T-helper 2 cell treated with Interferon-gamma antibody and Interleukin-4, amounts not matched to agents 5 μg/mL and 100 μg/mL, for 36 hours (primary cell): ENCODE measurements around the gene CCDC51.

Source experiments
- DNase-seq: peaks from one replicate; pipeline ENCODE4 v3.0.0; 2021; ENCODE audit warnings: low spot score
- H3K27ac Mint-ChIP-seq: one replicate; pipeline ENCODE4 v1.8.0; 2021; ENCODE audit warnings: mild to moderate bottlenecking, mixed read lengths
- H3K27me3 Mint-ChIP-seq: one replicate; pipeline ENCODE4 v1.8.0; 2021; ENCODE audit warnings: low read depth, mixed read lengths
- H3K36me3 Mint-ChIP-seq: one replicate; pipeline ENCODE4 v1.8.0; 2021; ENCODE audit warnings: low read depth, mixed read lengths
- H3K4me1 Mint-ChIP-seq: one replicate; pipeline ENCODE4 v1.8.0; 2021; ENCODE audit warnings: low read depth, mixed read lengths
- H3K4me3 Mint-ChIP-seq: one replicate; pipeline ENCODE4 v1.8.0; 2022; ENCODE audit warnings: mild to moderate bottlenecking, moderate library complexity, mixed read lengths
- H3K9me3 Mint-ChIP-seq: one replicate; pipeline ENCODE4 v1.8.0; 2021; ENCODE audit warnings: mixed read lengths

Gene CCDC51

GRCh38 chr3:48414376-48415250 lies 25.3 kb downstream of the CCDC51 start:
- Mint-ChIP-seq H3K27me3 (no peaks in the 10 kb centered on the region), H3K4me3 (no peak overlapping the region), H3K4me1 (no peaks in the 10 kb centered on the region), H3K9me3 (no peaks in the 10 kb centered on the region), H3K36me3 (no peaks in the 10 kb centered on the region), H3K27ac (no peak overlapping the region)
- DNase-seq = no peak

- Mint-ChIP-seq H3K36me3 (no peaks in the 10 kb centered on the region), H3K9me3 (no peaks in the 10 kb centered on the region), H3K27me3 (no peaks in the 10 kb centered on the region), H3K4me3 (no peak overlapping the region), H3K4me1 (no peaks in the 10 kb centered on the region), H3K27ac (no peak overlapping the region)
- no peak for DNase-seq
Measured at GRCh38 chr3:48413611-48414010, 26.3 kb downstream of the CCDC51 start.

- no peak overlapping the region for H3K4me3 Mint-ChIP-seq
- H3K36me3 Mint-ChIP-seq = no peaks in the 10 kb centered on the region
- H3K27me3 Mint-ChIP-seq = no peaks in the 10 kb centered on the region
- no peaks in the 10 kb centered on the region for H3K4me1 Mint-ChIP-seq
- H3K9me3 Mint-ChIP-seq = no peaks in the 10 kb centered on the region
- DNase-seq = no peak
- no peak overlapping the region for H3K27ac Mint-ChIP-seq
Measured at GRCh38 chr3:48413086-48413485, 26.8 kb downstream of the CCDC51 start.

- H3K27me3 Mint-ChIP-seq = no peaks in the 10 kb centered on the region
- no peaks in the 10 kb centered on the region for H3K4me1 Mint-ChIP-seq
- no peaks in the 10 kb centered on the region for H3K36me3 Mint-ChIP-seq
- H3K4me3 Mint-ChIP-seq = no peak overlapping the region
- H3K9me3 Mint-ChIP-seq = no peaks in the 10 kb centered on the region
- no peak for DNase-seq
- no peak overlapping the region for H3K27ac Mint-ChIP-seq
Measured at GRCh38 chr3:48412375-48413001, 27.4 kb downstream of the CCDC51 start.

GRCh38 chr3:48411606-48412374 lies 28.1 kb downstream of the CCDC51 start:
- H3K36me3 Mint-ChIP-seq = no peaks in the 10 kb centered on the region

GRCh38 chr3:48411041-48411588 lies 28.8 kb downstream of the CCDC51 start:
- Mint-ChIP-seq H3K9me3 (no peaks in the 10 kb centered on the region), H3K27ac (no peak overlapping the region), H3K27me3 (no peaks in the 10 kb centered on the region), H3K4me1 (no peaks in the 10 kb centered on the region), H3K4me3 (no peak overlapping the region), H3K36me3 (no peaks in the 10 kb centered on the region)
- DNase-seq = no peak

More at GRCh38 chr3:48411606-48412374, 28.1 kb downstream of the CCDC51 start:
- Mint-ChIP-seq H3K27ac (no peak overlapping the region), H3K4me3 (no peak overlapping the region), H3K4me1 (no peaks in the 10 kb centered on the region), H3K9me3 (no peaks in the 10 kb centered on the region), H3K27me3 (no peaks in the 10 kb centered on the region)
- DNase-seq = no peak

GRCh38 chr3:48410205-48411040 lies 29.5 kb downstream of the CCDC51 start:
- Mint-ChIP-seq H3K4me3 (no peak overlapping the region), H3K36me3 (no peaks in the 10 kb centered on the region), H3K27me3 (no peaks in the 10 kb centered on the region), H3K9me3 (no peaks in the 10 kb centered on the region), H3K27ac (no peak overlapping the region), H3K4me1 (no peaks in the 10 kb centered on the region)
- no peak for DNase-seq

GRCh38 chr3:48409291-48410201 lies 30.4 kb downstream of the CCDC51 start:
- Mint-ChIP-seq H3K27ac (no peak overlapping the region), H3K9me3 (no peaks in the 10 kb centered on the region), H3K4me1 (no peaks in the 10 kb centered on the region), H3K4me3 (no peak overlapping the region), H3K36me3 (no peaks in the 10 kb centered on the region), H3K27me3 (no peaks in the 10 kb centered on the region)
- no peak for DNase-seq

- no peaks in the 10 kb centered on the region for H3K36me3 Mint-ChIP-seq
- no peaks in the 10 kb centered on the region for H3K4me1 Mint-ChIP-seq
- H3K27ac Mint-ChIP-seq = no peak overlapping the region
- H3K4me3 Mint-ChIP-seq = no peak overlapping the region
- DNase-seq = no peak
- no peaks in the 10 kb centered on the region for H3K9me3 Mint-ChIP-seq
- H3K27me3 Mint-ChIP-seq = no peaks in the 10 kb centered on the region
Measured at GRCh38 chr3:48408823-48409281, 31.1 kb downstream of the CCDC51 start.

GRCh38 chr3:48407542-48408099 lies 32.3 kb downstream of the CCDC51 start:
- DNase-seq = no peak
- Mint-ChIP-seq H3K4me1 (no peaks in the 10 kb centered on the region), H3K4me3 (no peak overlapping the region), H3K36me3 (no peaks in the 10 kb centered on the region), H3K27me3 (no peaks in the 10 kb centered on the region), H3K27ac (no peak overlapping the region), H3K9me3 (no peaks in the 10 kb centered on the region)

- Mint-ChIP-seq H3K9me3 (no peaks in the 10 kb centered on the region), H3K4me3 (no peak overlapping the region), H3K27ac (no peak overlapping the region), H3K36me3 (no peaks in the 10 kb centered on the region), H3K27me3 (no peaks in the 10 kb centered on the region), H3K4me1 (no peaks in the 10 kb centered on the region)
- no peak for DNase-seq
Measured at GRCh38 chr3:48406443-48407431, 33.2 kb downstream of the CCDC51 start.
